Panc1 (cell line): Measurements from ENCODE around the gene TBX2. TPM values are rescaled to one million over a fixed set of nuclear protein-coding genes. Genes with fewer than 3 reads are reported as not detected.

Experiments
- ATAC-seq: fragments of 200-7000 bp; cut with Tn5 transposase; 2 replicates; pipeline ENCODE4 v1.9.1; 2020; ENCODE audit warnings: mild to moderate bottlenecking, moderate library complexity
- BruUV-seq: library from RNA; stranded (reverse); fragments of 400-500 nt; replicated peaks from 2 replicates; lab custom pipeline; 2021; lab: Mats Ljungman, UMichigan
- CTCF ChIA-PET: fragments of 300-600 bp; sonication (Branson Sonifier 250); formaldehyde crosslinking; loops from one replicate; lab custom pipeline; 2022; ENCODE audit warnings: antibody characterized with exemption; lab: Charles Lee
- POLR2A ChIA-PET: fragments of 300-600 bp; sonication (Branson Sonifier 250); formaldehyde crosslinking; loops from one replicate; lab custom pipeline; 2022; ENCODE audit warnings: antibody characterized with exemption; lab: Charles Lee
- DNase-seq: peaks from one replicate; pipeline ENCODE4 v3.0.0-alpha.2; 2010; ENCODE audit warnings: low read depth, low spot score
- H3K27ac ChIP-seq: 2 replicates; pipeline ENCODE4 v1.5.1; 2011; ENCODE audit warnings: mild to moderate bottlenecking, low read length, inconsistent platforms
- H3K27me3 ChIP-seq: fragments of 200-500 bp; sonication (Bioruptor generic); 2 replicates; pipeline ENCODE4 v1.6.0; 2014; ENCODE audit warnings: low read length, inconsistent platforms; ENCODE audit not compliant: control insufficient read depth, insufficient read depth
- H3K36me3 ChIP-seq: fragments of 200-500 bp; sonication (Bioruptor generic); 2 replicates; pipeline ENCODE4 v1.5.1; 2014; ENCODE audit warnings: inconsistent platforms, mild to moderate bottlenecking, low read length, moderate library complexity; ENCODE audit not compliant: control insufficient read depth, insufficient read depth
- H3K4me1 ChIP-seq: 2 replicates; pipeline ENCODE4 v1.5.1; 2011; ENCODE audit warnings: inconsistent platforms, mild to moderate bottlenecking, low read length, moderate library complexity; ENCODE audit not compliant: control insufficient read depth, insufficient read depth
- H3K4me3 ChIP-seq, 2 experiments: 2 replicates each; pipeline ENCODE4 v1.5.1; 2011 to 2012; ENCODE audit warnings: low read depth in 2 of 2, low read length in 2 of 2, mild to moderate bottlenecking in 2 of 2, inconsistent platforms in 1 of 2, moderate library complexity in 1 of 2
- H3K9me3 ChIP-seq: fragments of 200-500 bp; sonication (Bioruptor generic); 2 replicates; pipeline ENCODE4 v1.5.1; 2014; ENCODE audit warnings: low read depth, mild to moderate bottlenecking, inconsistent platforms, low read length, moderate library complexity; ENCODE audit not compliant: control insufficient read depth, insufficient read depth
- CTCF ChIP-seq: fragments of 450-650 bp; IDR thresholded peaks from 2 replicates; pipeline ENCODE4 v1.5.1; 2017; ENCODE audit warnings: mild to moderate bottlenecking
- POLR2AphosphoS5 ChIP-seq: IDR thresholded peaks from 2 replicates; pipeline ENCODE4 v1.6.1; 2012; ENCODE audit warnings: mild to moderate bottlenecking, low read depth, low read length, moderate library complexity
- REST ChIP-seq, 2 experiments: IDR thresholded peaks; 2 replicates each; pipeline ENCODE4 v1.6.1; 2011 to 2012; ENCODE audit warnings: low read depth in 2 of 2, control low read depth in 1 of 2, low read length in 1 of 2, mild to moderate bottlenecking in 1 of 2, moderate library complexity in 1 of 2; ENCODE audit not compliant: insufficient read depth in 1 of 2
- SIN3A ChIP-seq: IDR thresholded peaks from 2 replicates; pipeline ENCODE4 v1.6.1; 2012; ENCODE audit warnings: low read depth, mild to moderate bottlenecking, low read length, moderate library complexity, borderline replicate concordance; ENCODE audit not compliant: insufficient read depth
- TCF7L2 ChIP-seq: IDR thresholded peaks from 2 replicates; pipeline ENCODE4 v1.6.1; 2011; ENCODE audit warnings: mild to moderate bottlenecking, low read depth, low read length, inconsistent platforms
- in situ Hi-C: cut with HindIII; loops from 2 replicates; pipeline ENCODE4 v1.10.0; 2016; ENCODE audit warnings: low sequenced_read_pairs, low pct_unique_long_range_greater_than_20kb
- intact Hi-C: fragments of 100-400 bp; cut with micrococcal nuclease; formaldehyde crosslinking; loops from one replicate; pipeline ENCODE4 v1.10.0; 2022; ENCODE audit not compliant: unreplicated experiment
- total RNA-seq: library from RNA; stranded (reverse); gene quantifications from one replicate; pipeline ENCODE4 v1.2.1, GENCODE V29; 2021; ENCODE audit not compliant: unreplicated experiment

The TBX2 gene
- total RNA-seq, 1 experiment from 2014 or later = 35.6 TPM

GRCh38 chr17:61404913-61405685 is 5.5 kb downstream of the TBX2 start:
- in situ Hi-C loops = no loop called here
- DNase-seq = no peak
- Histone ChIP-seq H3K36me3 (no peaks in the 10 kb centered on the region), H3K4me3 (no peak overlapping the region), H3K27ac (no peak overlapping the region), H3K4me1 (peaks cover 18% of the 10 kb centered on the region), H3K9me3 (no peaks in the 10 kb centered on the region), H3K27me3 (no peaks in the 10 kb centered on the region)
- TF ChIP-seq SIN3A (no peak), TCF7L2 (no peak), POLR2AphosphoS5 (no peak), CTCF (no peak)
- intact Hi-C loops = loop anchor here (5.0 kb wide), 1 partner anchor 433 kb away; no protein-coding TSS in a partner anchor
- ChIA-PET POLR2A (no interaction called here), CTCF (no interaction called here)
- ATAC-seq = no peak
- no TSS peak for BruUV-seq

GRCh38 chr17:61405686-61406536 is 6.3 kb downstream of the TBX2 start:
- no TSS peak for BruUV-seq
- peak overlapping the region; percentile 39; the same call in 1 of the 2 replicates for H3K27ac ChIP-seq
- ChIA-PET POLR2A (interaction anchor here (0.6 kb wide), 1 partner anchor 321 kb away, joined by 4 read pairs; no protein-coding TSS in a partner anchor), CTCF (interaction anchor here (0.6 to 0.7 kb wide), 2 partner anchors 12 to 16 kb away, joined by 4 to 6 read pairs; no protein-coding TSS in a partner anchor)
- ATAC-seq (no peak), DNase-seq (no peak)
- intact Hi-C loops (loop anchor here (5.0 kb wide), 1 partner anchor 434 kb away; no protein-coding TSS in a partner anchor), in situ Hi-C loops (no loop called here)
- TF ChIP-seq REST (IDR thresholded peaks at IDR 0.05; ENCODE audit: insufficient read depth in 1 of 2, low read depth in 2 of 2, low read length in 1 of 2) = no peak
- TF ChIP-seq SIN3A = no peak
- no peak for TF ChIP-seq POLR2AphosphoS5
- TF ChIP-seq CTCF = no peak
- no peak for TF ChIP-seq TCF7L2
- H3K9me3 ChIP-seq = no peaks in the 10 kb centered on the region
- peaks cover 18% of the 10 kb centered on the region for H3K4me1 ChIP-seq
- H3K36me3 ChIP-seq = no peaks in the 10 kb centered on the region
- H3K27me3 ChIP-seq = no peaks in the 10 kb centered on the region
- no peak overlapping the region for H3K4me3 ChIP-seq
